ENCODE results near the gene RBP5. TPM values are rescaled to one million over a fixed set of nuclear protein-coding genes. Genes with fewer than 3 reads are reported as not detected.

Gene RBP5
- total and polyA plus RNA-seq, 2 donors (not counting 1 experiment from before 2014, with no cell fraction given), result 1.1 TPM; not detected in 1

DNA sequence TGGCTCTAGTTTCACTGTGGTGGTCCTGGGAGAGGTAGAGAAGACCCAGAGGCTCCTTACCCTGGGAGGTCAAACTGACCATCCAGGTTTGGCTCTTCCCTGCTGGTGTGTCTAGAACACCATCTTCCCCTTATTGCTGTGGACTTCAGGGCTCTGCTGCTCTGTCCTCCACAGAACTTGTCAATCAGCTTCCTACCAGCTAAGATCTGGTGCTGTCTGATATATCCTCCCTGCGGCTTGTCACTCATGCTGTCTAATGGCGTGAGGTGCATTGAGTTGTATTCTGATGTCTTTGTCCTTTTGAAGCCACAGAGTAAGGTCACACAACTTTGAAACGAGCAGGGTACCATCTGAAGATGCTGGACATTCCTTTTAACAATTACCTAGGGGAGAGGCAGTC is 12.5 kb downstream of the RBP5 start:
- peaks cover 8% of the 10 kb centered on the region for H4K20me1 ChIP-seq (ENCODE audit: control insufficient read depth, insufficient read depth, low read length, poor library complexity, severe bottlenecking)
- H3K4me3 ChIP-seq (ENCODE audit: control extremely low read depth in 1 of 5, extremely low read depth in 1 of 5, insufficient read depth in 1 of 5, low read depth in 2 of 5, low read length in 4 of 5), result no peak overlapping the region
- DNase-seq (no peak), ATAC-seq (ENCODE audit: low read depth) (no peak)
- no peak overlapping the region for H3K4me3 Mint-ChIP-seq
- intact Hi-C loops (cut with micrococcal nuclease), result no loop called here
- H3K9me3 ChIP-seq (ENCODE audit: control extremely low read depth in 1 of 3, control insufficient read depth in 2 of 3, insufficient read depth in 1 of 3, low read length in 2 of 3), result no peaks in the 10 kb centered on the region
- no peaks in the 10 kb centered on the region for H3K27me3 ChIP-seq (replicated peaks in 1 of 4; ENCODE audit: control extremely low read depth in 1 of 4, control insufficient read depth in 3 of 4, insufficient read depth in 4 of 4, low read length in 3 of 4)
- no peaks in the 10 kb centered on the region for H3K9me3 Mint-ChIP-seq (ENCODE audit: insufficient read depth)
- TF ChIP-seq, protein P1, sequence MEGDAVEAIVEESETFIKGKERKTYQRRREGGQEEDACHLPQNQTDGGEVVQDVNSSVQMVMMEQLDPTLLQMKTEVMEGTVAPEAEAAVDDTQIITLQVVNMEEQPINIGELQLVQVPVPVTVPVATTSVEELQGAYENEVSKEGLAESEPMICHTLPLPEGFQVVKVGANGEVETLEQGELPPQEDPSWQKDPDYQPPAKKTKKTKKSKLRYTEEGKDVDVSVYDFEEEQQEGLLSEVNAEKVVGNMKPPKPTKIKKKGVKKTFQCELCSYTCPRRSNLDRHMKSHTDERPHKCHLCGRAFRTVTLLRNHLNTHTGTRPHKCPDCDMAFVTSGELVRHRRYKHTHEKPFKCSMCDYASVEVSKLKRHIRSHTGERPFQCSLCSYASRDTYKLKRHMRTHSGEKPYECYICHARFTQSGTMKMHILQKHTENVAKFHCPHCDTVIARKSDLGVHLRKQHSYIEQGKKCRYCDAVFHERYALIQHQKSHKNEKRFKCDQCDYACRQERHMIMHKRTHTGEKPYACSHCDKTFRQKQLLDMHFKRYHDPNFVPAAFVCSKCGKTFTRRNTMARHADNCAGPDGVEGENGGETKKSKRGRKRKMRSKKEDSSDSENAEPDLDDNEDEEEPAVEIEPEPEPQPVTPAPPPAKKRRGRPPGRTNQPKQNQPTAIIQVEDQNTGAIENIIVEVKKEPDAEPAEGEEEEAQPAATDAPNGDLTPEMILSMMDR (IDR thresholded peaks at IDR 0.05), result no peak
- no peak for TF ChIP-seq EZH2 (IDR thresholded peaks at IDR 0.05; ENCODE audit: borderline replicate concordance, insufficient read depth, low read depth, low read length, poor library complexity, severe bottlenecking)
- H3K4me2 ChIP-seq (replicated peaks; ENCODE audit: low read depth, low read length, poor library complexity, severe bottlenecking), result no peak overlapping the region
- CTCF ChIA-PET, result interaction anchor here (0.7 to 1.2 kb wide), 2 partner anchors 14 to 247 kb away, joined by 3 read pairs; no protein-coding TSS in a partner anchor
- WGBS (ENCODE audit: insufficient coverage), result no CpG with 5 or more reads among the region's 3 CpGs
- H3K4me1 Mint-ChIP-seq, result peaks cover 4% of the 10 kb centered on the region
- H3K9ac ChIP-seq (ENCODE audit: low read length), result no peak overlapping the region
- H3K27ac ChIP-seq (ENCODE audit: low read length in 2 of 2), result no peak overlapping the region
- no peaks in the 10 kb centered on the region for H3K27me3 Mint-ChIP-seq
- H3K4me1 ChIP-seq (ENCODE audit: control insufficient read depth in 2 of 2, insufficient read depth in 2 of 2, low read length in 2 of 2), result peaks cover 0 to 2% of the 10 kb centered on the region in 2 donors
- POLR2A ChIA-PET, result no interaction called here
- no peaks in the 10 kb centered on the region for H3K79me2 ChIP-seq (ENCODE audit: control insufficient read depth, insufficient read depth, low read length)
- peaks cover 0 to 30% of the 10 kb centered on the region in 2 experiments for H3K36me3 ChIP-seq (replicated peaks in 1 of 2; ENCODE audit: control extremely low read depth in 1 of 2, control insufficient read depth in 1 of 2, extremely low read depth in 1 of 2, insufficient read depth in 2 of 2, low read length in 1 of 2)
- no peak overlapping the region for H3K27ac Mint-ChIP-seq
- H2AFZ ChIP-seq (ENCODE audit: insufficient read depth, low read depth, low read length, poor library complexity, severe bottlenecking), result no peak overlapping the region

DNA sequence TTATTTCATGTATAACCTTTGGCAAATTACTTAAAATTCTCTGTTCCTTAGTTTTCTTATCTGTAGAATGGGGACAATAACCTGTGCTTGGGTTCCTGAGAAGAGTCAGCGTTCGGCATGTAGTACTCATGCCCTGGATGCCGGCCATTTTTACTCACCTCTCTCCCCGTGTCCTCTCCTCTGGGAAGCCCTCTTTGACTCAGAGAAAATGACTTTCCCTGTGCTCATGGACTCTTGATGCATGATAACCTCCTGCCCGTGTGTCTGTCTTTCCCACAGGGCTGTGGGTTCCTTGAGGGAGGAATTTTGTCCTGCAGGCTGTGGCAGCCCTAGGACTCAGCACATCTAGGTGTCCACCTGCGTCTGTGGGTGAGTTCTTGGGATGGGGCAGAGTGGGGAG is 13.8 kb downstream of the RBP5 start:
- POLR2A ChIA-PET, result no interaction called here
- no peaks in the 10 kb centered on the region for H3K27me3 Mint-ChIP-seq
- Histone ChIP-seq H4K20me1 (ENCODE audit: control insufficient read depth, insufficient read depth, low read length, poor library complexity, severe bottlenecking) (peaks cover 8% of the 10 kb centered on the region), H3K27ac (ENCODE audit: low read length in 2 of 2) (no peak overlapping the region), H2AFZ (ENCODE audit: insufficient read depth, low read depth, low read length, poor library complexity, severe bottlenecking) (no peak overlapping the region), H3K9me3 (ENCODE audit: control extremely low read depth in 1 of 3, control insufficient read depth in 2 of 3, insufficient read depth in 1 of 3, low read length in 2 of 3) (no peaks in the 10 kb centered on the region), H3K4me1 (ENCODE audit: control insufficient read depth in 2 of 2, insufficient read depth in 2 of 2, low read length in 2 of 2) (peaks cover 0 to 4% of the 10 kb centered on the region in 2 donors), H3K79me2 (ENCODE audit: control insufficient read depth, insufficient read depth, low read length) (peaks cover 8% of the 10 kb centered on the region), H3K4me2 (replicated peaks; ENCODE audit: low read depth, low read length, poor library complexity, severe bottlenecking) (no peak overlapping the region), H3K27me3 (replicated peaks in 1 of 4; ENCODE audit: control extremely low read depth in 1 of 4, control insufficient read depth in 3 of 4, insufficient read depth in 4 of 4, low read length in 3 of 4) (no peaks in the 10 kb centered on the region), H3K4me3 (ENCODE audit: control extremely low read depth in 1 of 5, extremely low read depth in 1 of 5, insufficient read depth in 1 of 5, low read depth in 2 of 5, low read length in 4 of 5) (no peak overlapping the region), H3K36me3 (replicated peaks in 1 of 2; ENCODE audit: control extremely low read depth in 1 of 2, control insufficient read depth in 1 of 2, extremely low read depth in 1 of 2, insufficient read depth in 2 of 2, low read length in 1 of 2) (peaks cover 0 to 30% of the 10 kb centered on the region in 2 experiments), H3K9ac (ENCODE audit: low read length) (no peak overlapping the region)
- H3K4me3 Mint-ChIP-seq, result no peak overlapping the region
- H3K27ac Mint-ChIP-seq, result no peak overlapping the region
- intact Hi-C loops (cut with micrococcal nuclease), result no loop called here
- no peak for ATAC-seq (ENCODE audit: low read depth)
- peaks cover 4% of the 10 kb centered on the region for H3K4me1 Mint-ChIP-seq
- CTCF ChIA-PET, result no interaction called here
- DNase-seq, result no peak
- no peak for TF ChIP-seq EZH2 (IDR thresholded peaks at IDR 0.05; ENCODE audit: borderline replicate concordance, insufficient read depth, low read depth, low read length, poor library complexity, severe bottlenecking)
- TF ChIP-seq, protein P1 (IDR thresholded peaks at IDR 0.05), result no peak
- H3K9me3 Mint-ChIP-seq (ENCODE audit: insufficient read depth), result no peaks in the 10 kb centered on the region
- WGBS (ENCODE audit: insufficient coverage), result 100% methylated on average over 3 of the region's 6 CpGs
